Neural progenitor cell (in vitro differentiated cells): ENCODE results near the gene C19orf67.

Experiments
- CTCF ChIP-seq: fragments of 200-600 bp; sonication (generic); IDR thresholded peaks from 2 replicates; pipeline ENCODE4 v1.5.1; 2017; ENCODE audit warnings: antibody characterized with exemption, mild to moderate bottlenecking
- EZH2 ChIP-seq: fragments of 200-600 bp; sonication (generic); IDR thresholded peaks from 2 replicates; pipeline ENCODE4 v1.6.1; 2017; ENCODE audit warnings: antibody characterized with exemption, mild to moderate bottlenecking, moderate library complexity
- EZH2phosphoT487 ChIP-seq: fragments of 200-600 bp; sonication (generic); IDR thresholded peaks from 2 replicates; pipeline ENCODE4 v1.6.1; 2017; ENCODE audit warnings: antibody characterized with exemption

- TF ChIP-seq CTCF (peak; percentile 59), EZH2 (no peak), EZH2phosphoT487 (no peak)
Observed at GRCh38 chr19:14114854-14115253, 29.3 kb upstream of the C19orf67 start.
